Activated T-helper 1 cell treated with anti-CD3 and anti-CD28 coated beads, Interleukin-12 subunit alpha, Interleukin-12 subunit beta, Interleukin-2, Interleukin-4 antibody, amounts not matched to agents 30 ng/mL and 10 ng/mL and 1 ng/mL, durations not matched to agents 14 hours and 24 hours and 36 hours (primary cell): ENCODE measurements around the gene GPATCH8. TPM values are rescaled to one million over a fixed set of nuclear protein-coding genes. Genes with fewer than 3 reads are reported as not detected.

Experiments
- DNase-seq: peaks from one replicate; pipeline ENCODE4 v3.0.0; 2021; ENCODE audit warnings: low spot score
- H3K27ac Mint-ChIP-seq: one replicate; pipeline ENCODE4 v1.8.0; 2021; ENCODE audit warnings: mild to moderate bottlenecking, mixed read lengths
- H3K27me3 Mint-ChIP-seq: one replicate; pipeline ENCODE4 v1.8.0; 2022; ENCODE audit warnings: mild to moderate bottlenecking, moderate library complexity, mixed read lengths; ENCODE audit not compliant: insufficient read depth
- H3K36me3 Mint-ChIP-seq: one replicate; pipeline ENCODE4 v1.8.0; 2021; ENCODE audit warnings: low read depth, mixed read lengths
- H3K4me1 Mint-ChIP-seq: one replicate; pipeline ENCODE4 v1.8.0; 2021; ENCODE audit warnings: low read depth, mixed read lengths
- H3K4me3 Mint-ChIP-seq: one replicate; pipeline ENCODE4 v1.8.0; 2021; ENCODE audit warnings: mild to moderate bottlenecking, moderate library complexity, mixed read lengths
- H3K9me3 Mint-ChIP-seq: one replicate; pipeline ENCODE4 v1.8.0; 2021; ENCODE audit warnings: mixed read lengths
- intact Hi-C: fragments of 100-400 bp; cut with micrococcal nuclease; formaldehyde crosslinking; loops from one replicate; pipeline ENCODE4 v1.15.1; 2024
- total RNA-seq: library from RNA; stranded (reverse); gene quantifications from 2 replicates; pipeline ENCODE4 v1.2.3, GENCODE V29; 2022

The GPATCH8 gene
- total RNA-seq, 1 donor from 2014 or later, result 50.4 TPM

DNA sequence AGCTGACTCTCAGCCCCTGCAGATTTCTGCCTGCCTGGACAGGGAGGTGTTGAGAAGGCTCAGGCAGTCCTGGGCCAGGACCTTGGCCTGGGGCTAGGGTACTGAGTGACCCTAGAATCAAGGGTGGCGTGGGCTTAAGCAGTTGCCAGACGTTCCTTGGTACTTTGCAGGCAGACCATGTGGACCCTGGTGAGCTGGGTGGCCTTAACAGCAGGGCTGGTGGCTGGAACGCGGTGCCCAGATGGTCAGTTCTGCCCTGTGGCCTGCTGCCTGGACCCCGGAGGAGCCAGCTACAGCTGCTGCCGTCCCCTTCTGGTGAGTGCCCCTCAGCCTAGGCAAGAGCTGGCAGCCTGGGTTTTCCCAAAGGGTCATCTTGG is 154.2 kb downstream of the GPATCH8 start:
- intact Hi-C loops, result loop anchor here (5.0 kb wide), 1 partner anchor 227 kb away; the partner anchor contains the start of gene HDAC5
- Mint-ChIP-seq H3K9me3 (no peaks in the 10 kb centered on the region), H3K27ac (no peak overlapping the region), H3K4me3 (no peak overlapping the region), H3K4me1 (peaks cover 27% of the 10 kb centered on the region), H3K36me3 (peaks cover 7% of the 10 kb centered on the region), H3K27me3 (no peaks in the 10 kb centered on the region)
- no peak for DNase-seq

DNA sequence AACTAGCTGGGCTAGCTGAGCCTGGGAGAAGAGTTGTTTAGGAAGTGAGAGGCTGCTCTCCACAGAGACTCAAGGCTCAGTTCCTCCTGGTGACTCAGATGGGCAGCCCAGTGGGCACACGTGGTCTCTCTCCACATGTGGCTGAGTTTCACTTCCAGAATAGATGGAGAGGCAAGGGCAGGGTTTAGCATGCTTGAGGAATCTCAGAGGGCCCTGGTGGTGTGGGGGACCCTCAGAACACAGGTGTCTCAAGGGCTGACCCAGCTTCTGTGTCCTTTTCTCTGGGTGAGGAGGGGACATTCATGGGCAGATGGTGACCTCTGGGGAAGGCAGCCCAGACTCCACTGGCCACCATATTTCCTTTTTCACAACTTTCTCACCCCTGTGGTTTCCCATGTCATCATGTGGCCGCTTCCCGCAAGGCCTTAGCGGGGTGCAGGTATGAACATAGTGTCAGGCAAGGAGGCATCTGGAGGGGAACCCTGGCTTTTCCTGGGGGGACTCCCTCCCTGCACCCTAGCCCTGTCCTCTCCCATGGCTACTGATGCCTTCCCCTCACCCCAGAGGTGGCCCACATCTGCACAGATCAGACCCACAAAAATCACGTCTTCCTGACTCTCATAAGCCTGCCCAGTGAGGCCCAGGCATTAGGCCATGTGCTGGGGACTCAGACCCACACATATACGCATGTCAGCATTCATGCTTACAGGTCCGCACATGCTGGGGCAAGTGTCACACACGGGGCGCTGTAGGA is 154.8 kb downstream of the GPATCH8 start:
- H3K9me3 Mint-ChIP-seq, result no peaks in the 10 kb centered on the region
- no peak for DNase-seq
- H3K4me1 Mint-ChIP-seq, result peaks cover 27% of the 10 kb centered on the region
- intact Hi-C loops, result loop anchor here (5.0 kb wide), 1 partner anchor 226 kb away; the partner anchor contains the start of gene HDAC5
- no peak overlapping the region for H3K27ac Mint-ChIP-seq
- peaks cover 2% of the 10 kb centered on the region for H3K27me3 Mint-ChIP-seq
- H3K4me3 Mint-ChIP-seq, result no peak overlapping the region
- H3K36me3 Mint-ChIP-seq, result peaks cover 7% of the 10 kb centered on the region

Other genes with a start within 250 kb of the GPATCH8 start
- not detected in 2 replicates for gene SLC4A1, start 235.3 kb downstream of the GPATCH8 start, total RNA-seq
- 0.13 and 0.22 TPM in 2 replicates for gene RUNDC3A, start 194.8 kb downstream of the GPATCH8 start, total RNA-seq
- 169 and 180 TPM in 2 replicates for gene SLC25A39, start 178.6 kb downstream of the GPATCH8 start, total RNA-seq
- gene GRN, start 158.1 kb downstream of the GPATCH8 start, total RNA-seq, result 32.7 and 42.9 TPM in 2 replicates
- gene FAM171A2, start 139.6 kb downstream of the GPATCH8 start, total RNA-seq, result 0.10 and 0.29 TPM in 2 replicates
- 0.44 and 0.71 TPM in 2 replicates for gene ITGA2B, start 113.8 kb downstream of the GPATCH8 start, total RNA-seq
- not detected in 2 replicates for gene FZD2, start 54.1 kb upstream of the GPATCH8 start, total RNA-seq
- 0.12 and 0.29 TPM in 2 replicates for gene MEIOC, start 153.1 kb upstream of the GPATCH8 start, total RNA-seq
- gene CCDC43, start 186.4 kb upstream of the GPATCH8 start, total RNA-seq, result 42.6 and 44.6 TPM in 2 replicates
- 22.5 and 22.8 TPM in 2 replicates for gene DBF4B, start 205.3 kb upstream of the GPATCH8 start, total RNA-seq